Esophagus squamous epithelium (tissue), 5 donors: ENCODE measurements around the gene DNAAF5. TPM values are rescaled to one million over a fixed set of nuclear protein-coding genes. Genes with fewer than 3 reads are reported as not detected.

Experiments
- DNase-seq: peaks from one replicate; lab custom pipeline; 2025; lab: John Stamatoyannopoulos, UW
- H3K27ac ChIP-seq, 4 donors: fragments of 200-600 bp; sonication (generic); one replicate each; pipeline ENCODE4 v1.5.1; 2016 to 2019; ENCODE audit warnings: mild to moderate bottlenecking in 1 of 4
- H3K27me3 ChIP-seq, 4 donors: fragments of 200-600 bp; sonication (generic); 1 replicate in 3 of 4; 2 replicates in 1 of 4; pipeline versions ENCODE4 v1.5.1 to v1.6.0; 2017 to 2021; ENCODE audit warnings: antibody characterized with exemption in 1 of 4
- H3K36me3 ChIP-seq, 3 donors: fragments of 200-600 bp; sonication (generic); one replicate each; pipeline ENCODE4 v1.5.1; 2016 to 2019
- H3K4me1 ChIP-seq, 3 donors: fragments of 200-600 bp; sonication (generic); one replicate each; pipeline ENCODE4 v1.5.1; 2017 to 2019
- H3K4me3 ChIP-seq, 4 donors: fragments of 200-600 bp; sonication (generic); 1 replicate in 3 of 4; 2 replicates in 1 of 4; pipeline ENCODE4 v1.5.1; 2016 to 2019; ENCODE audit warnings: mild to moderate bottlenecking in 2 of 4, moderate library complexity in 1 of 4
- H3K9me3 ChIP-seq, 3 donors: fragments of 200-600 bp; sonication (generic); one replicate each; pipeline ENCODE4 v1.5.1; 2016 to 2019
- POLR2A ChIP-seq, 4 donors: fragments of 450-650 bp; IDR thresholded peaks; one replicate each; pipeline ENCODE4 v1.6.1; 2017; ENCODE audit warnings: antibody characterized with exemption in 4 of 4, mild to moderate bottlenecking in 4 of 4, moderate library complexity in 3 of 4
- WGBS, 2 donors: methylation state at CpG; one replicate each; pipeline ENCODE4 v1.1.5; 2018; 5-methylcytosine and 5-hydroxymethylcytosine counted together
- intact Hi-C: fragments of 100-400 bp; cut with DNase I; formaldehyde crosslinking; loops from one replicate; pipeline ENCODE4 v1.15.0; 2022
- total RNA-seq, 4 donors: library from RNA; depleted of rRNA; stranded (reverse); fragments of >200 nt; gene quantifications; one replicate each; pipeline ENCODE4 v1.1.0, GENCODE V29; 2016
- TF ChIP-seq, protein P1 (sequence below), 6 experiments: fragments of 450-650 bp in 4 of 6; fragments of 200-600 bp in 2 of 6; sonication (generic) in 2 of 6; IDR thresholded peaks; one replicate each; pipeline ENCODE4 v1.5.1; 2016 to 2019; ENCODE audit warnings: antibody characterized with exemption in 6 of 6, mild to moderate bottlenecking in 4 of 6, moderate library complexity in 4 of 6
- donor health status: DM: yes; HTN: yes; CAD: no.

The DNAAF5 gene
- total RNA-seq, 4 donors from 2014 or later: 23.7 to 30.1 (median 28.2) TPM

DNA sequence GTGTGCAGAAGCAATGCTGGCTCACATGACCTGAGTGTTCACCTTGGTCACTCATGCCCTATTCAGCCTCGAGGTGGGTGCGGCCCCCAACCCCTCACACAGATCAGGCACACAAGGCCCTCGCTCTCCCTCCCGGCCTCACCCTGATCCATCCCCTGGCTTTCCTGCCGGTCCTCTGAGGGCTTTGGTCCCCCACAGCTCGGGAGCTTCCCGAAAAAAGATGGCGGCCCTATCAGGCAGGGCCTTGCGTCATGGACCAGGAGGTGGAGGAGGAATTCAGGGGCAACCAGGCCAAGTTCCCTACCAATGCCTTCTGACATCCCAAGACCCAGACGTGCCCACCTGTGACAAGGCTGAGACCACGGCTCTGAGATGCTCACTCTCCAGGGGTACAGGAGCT lies 43.7 kb upstream of the DNAAF5 start:
- intact Hi-C loops: no loop called here
- no peak for DNase-seq
- Histone ChIP-seq H3K27ac (no peak overlapping the region), H3K9me3 (peaks cover 0 to 27% (median 15%) of the 10 kb centered on the region in 3 donors), H3K27me3 (no peaks in the 10 kb centered on the region), H3K4me1 (no peaks in the 10 kb centered on the region), H3K36me3 (peaks cover 0 to 38% (median 0%) of the 10 kb centered on the region in 3 donors), H3K4me3 (no peak overlapping the region)
- WGBS, 2 donors: 98 to 100% methylated on average over 2 to 7 of the region's 11 CpGs
- TF ChIP-seq, protein P1, sequence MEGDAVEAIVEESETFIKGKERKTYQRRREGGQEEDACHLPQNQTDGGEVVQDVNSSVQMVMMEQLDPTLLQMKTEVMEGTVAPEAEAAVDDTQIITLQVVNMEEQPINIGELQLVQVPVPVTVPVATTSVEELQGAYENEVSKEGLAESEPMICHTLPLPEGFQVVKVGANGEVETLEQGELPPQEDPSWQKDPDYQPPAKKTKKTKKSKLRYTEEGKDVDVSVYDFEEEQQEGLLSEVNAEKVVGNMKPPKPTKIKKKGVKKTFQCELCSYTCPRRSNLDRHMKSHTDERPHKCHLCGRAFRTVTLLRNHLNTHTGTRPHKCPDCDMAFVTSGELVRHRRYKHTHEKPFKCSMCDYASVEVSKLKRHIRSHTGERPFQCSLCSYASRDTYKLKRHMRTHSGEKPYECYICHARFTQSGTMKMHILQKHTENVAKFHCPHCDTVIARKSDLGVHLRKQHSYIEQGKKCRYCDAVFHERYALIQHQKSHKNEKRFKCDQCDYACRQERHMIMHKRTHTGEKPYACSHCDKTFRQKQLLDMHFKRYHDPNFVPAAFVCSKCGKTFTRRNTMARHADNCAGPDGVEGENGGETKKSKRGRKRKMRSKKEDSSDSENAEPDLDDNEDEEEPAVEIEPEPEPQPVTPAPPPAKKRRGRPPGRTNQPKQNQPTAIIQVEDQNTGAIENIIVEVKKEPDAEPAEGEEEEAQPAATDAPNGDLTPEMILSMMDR (IDR thresholded peaks at IDR 0.05): no peak
- no peak for TF ChIP-seq POLR2A (IDR thresholded peaks at IDR 0.05)

DNA sequence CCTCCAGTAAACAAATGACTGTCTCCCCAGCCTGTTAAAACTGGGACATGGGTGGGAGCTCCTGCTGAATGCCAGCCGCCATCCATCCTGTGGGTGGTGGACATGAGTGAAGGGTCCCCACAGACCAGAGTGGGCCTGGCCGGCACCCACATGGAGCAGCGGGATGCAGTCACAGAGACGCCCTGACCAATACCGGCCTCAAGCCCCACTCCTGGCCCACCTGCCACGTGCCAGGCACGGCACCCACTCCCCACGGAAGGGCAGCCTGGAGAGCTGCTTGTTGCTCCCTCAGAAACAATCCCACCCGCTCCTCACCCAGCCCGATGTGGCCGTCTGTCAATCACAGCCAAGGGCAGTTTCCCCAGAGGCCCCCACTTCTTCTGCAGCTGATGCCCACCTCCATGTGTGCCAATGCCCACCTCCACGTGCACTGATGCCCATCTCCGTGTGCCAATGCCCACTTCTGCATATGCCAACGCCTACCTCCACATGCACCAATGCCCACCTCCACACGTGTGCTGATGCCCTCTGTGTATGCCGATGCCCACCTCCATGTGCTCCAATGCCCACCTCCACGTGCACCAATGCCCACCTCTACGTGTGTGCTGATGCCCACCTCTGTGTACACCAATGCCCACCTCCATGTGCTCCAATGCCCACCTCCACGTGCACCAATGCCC lies 42.8 kb upstream of the DNAAF5 start:
- Histone ChIP-seq H3K27me3 (no peaks in the 10 kb centered on the region), H3K36me3 (peaks cover 0 to 36% (median 0%) of the 10 kb centered on the region in 3 donors), H3K9me3 (peaks cover 0 to 32% (median 21%) of the 10 kb centered on the region in 3 donors), H3K4me3 (no peak overlapping the region), H3K27ac (no peak overlapping the region), H3K4me1 (no peaks in the 10 kb centered on the region)
- no peak for TF ChIP-seq POLR2A (IDR thresholded peaks at IDR 0.05)
- TF ChIP-seq, protein P1 (IDR thresholded peaks at IDR 0.05): no peak
- WGBS, 2 donors: 90 to 91% methylated on average over 12 to 16 of the region's 19 CpGs
- intact Hi-C loops: no loop called here
- DNase-seq: no peak

DNA sequence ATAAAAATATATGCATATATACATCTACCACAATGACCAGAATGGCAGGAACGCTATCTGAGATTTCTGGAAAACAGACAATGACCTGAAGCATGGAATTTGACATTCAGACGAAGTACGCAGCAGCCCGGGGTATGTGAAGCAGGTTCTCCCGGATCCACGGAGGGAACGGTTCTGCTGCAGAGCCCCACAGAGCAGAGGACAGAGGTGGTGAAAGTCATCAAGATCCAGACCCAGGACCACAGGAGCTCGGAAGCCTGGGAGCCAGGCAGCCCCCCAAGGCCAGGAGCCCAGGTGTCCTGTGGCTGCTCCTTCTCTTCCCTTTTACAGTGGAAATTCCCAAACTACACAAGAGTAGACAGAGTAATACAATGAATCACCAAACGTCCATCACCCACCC lies 42.1 kb upstream of the DNAAF5 start:
- no peaks in the 10 kb centered on the region for H3K4me1 ChIP-seq
- no peak for DNase-seq
- no peak overlapping the region for H3K27ac ChIP-seq
- peaks cover 0 to 40% (median 28%) of the 10 kb centered on the region in 3 donors for H3K9me3 ChIP-seq
- TF ChIP-seq, protein P1 (IDR thresholded peaks at IDR 0.05): no peak
- no peak for TF ChIP-seq POLR2A (IDR thresholded peaks at IDR 0.05)
- no peaks in the 10 kb centered on the region for H3K27me3 ChIP-seq
- H3K4me3 ChIP-seq: no peak overlapping the region
- intact Hi-C loops: no loop called here
- WGBS, 2 donors: 90 to 94% methylated on average over 9 of the region's 9 CpGs
- peaks cover 0 to 36% (median 0%) of the 10 kb centered on the region in 3 donors for H3K36me3 ChIP-seq

DNA sequence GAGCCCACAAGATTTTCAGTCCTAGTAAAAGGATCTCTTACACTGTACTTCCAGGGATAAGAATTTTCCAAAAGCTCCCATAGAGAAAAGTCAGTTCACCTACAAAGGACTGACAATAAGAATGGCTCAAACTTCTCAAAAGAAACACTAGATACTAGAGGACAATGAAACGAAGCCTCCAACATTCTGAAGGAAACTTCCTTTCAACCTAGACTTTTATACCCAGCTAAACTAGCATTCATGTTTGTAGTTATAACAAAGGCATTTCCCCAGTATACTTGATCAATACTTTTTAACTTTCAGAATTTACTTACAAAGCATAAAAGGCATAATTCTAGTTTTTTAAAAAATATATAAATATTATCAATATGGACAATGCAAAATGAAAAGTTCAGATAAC lies 41.0 kb upstream of the DNAAF5 start:
- WGBS, 2 donors: 88 to 96% methylated on average over 1 of the region's 1 CpG
- intact Hi-C loops: no loop called here
- no peak for TF ChIP-seq POLR2A (IDR thresholded peaks at IDR 0.05)
- TF ChIP-seq, protein P1 (IDR thresholded peaks at IDR 0.05): no peak
- H3K27me3 ChIP-seq: no peaks in the 10 kb centered on the region
- no peak for DNase-seq
- H3K4me3 ChIP-seq: no peak overlapping the region
- H3K36me3 ChIP-seq: peaks cover 0 to 34% (median 0%) of the 10 kb centered on the region in 3 donors
- H3K4me1 ChIP-seq: no peaks in the 10 kb centered on the region
- no peak overlapping the region for H3K27ac ChIP-seq
- H3K9me3 ChIP-seq: peaks cover 0 to 42% (median 28%) of the 10 kb centered on the region in 3 donors

DNA sequence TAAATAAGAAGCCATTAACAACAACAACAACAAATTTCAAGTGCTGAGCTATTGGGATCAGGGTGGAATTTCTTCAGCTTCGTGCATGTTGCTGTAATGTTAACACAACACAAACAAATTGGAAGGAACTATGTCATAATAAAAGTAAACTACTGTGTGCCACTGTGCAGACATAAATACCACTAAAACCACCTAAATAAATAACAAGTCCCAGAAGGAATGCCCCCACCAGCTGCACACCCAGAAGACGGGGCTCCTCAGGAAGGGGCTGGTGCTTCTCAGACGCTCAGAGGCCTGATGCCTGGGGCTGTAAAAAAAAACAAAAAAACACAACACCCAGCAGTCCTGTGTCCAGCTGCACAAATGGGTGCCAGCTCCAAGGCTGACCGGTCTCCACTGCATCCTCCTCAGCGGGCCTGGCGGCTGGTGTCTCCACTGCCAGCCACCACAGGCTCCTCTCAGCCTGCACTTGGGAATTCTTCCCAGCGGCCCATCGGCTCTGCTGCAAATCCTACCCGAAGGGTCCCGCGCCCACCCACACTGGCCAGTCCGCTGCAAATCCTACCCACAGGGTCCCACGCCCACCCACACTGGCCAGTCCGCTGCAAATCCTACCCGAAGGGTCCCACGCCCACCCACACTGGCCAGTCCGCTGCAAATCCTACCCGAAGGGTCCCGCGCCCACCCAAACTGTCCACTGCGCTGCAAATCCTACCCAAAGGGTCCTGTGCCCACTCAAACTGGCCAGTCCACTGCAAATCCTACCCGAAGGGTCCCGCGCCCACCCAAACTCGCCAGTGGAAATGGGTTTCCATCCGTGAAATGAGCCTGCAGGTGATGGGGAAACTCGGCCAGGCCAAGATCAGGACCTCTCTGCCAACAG lies 35.8 kb upstream of the DNAAF5 start:
- no peak for DNase-seq
- Histone ChIP-seq H3K36me3 (peaks cover 0 to 21% (median 0%) of the 10 kb centered on the region in 3 donors), H3K4me3 (no peak overlapping the region), H3K9me3 (peaks cover 0 to 36% (median 25%) of the 10 kb centered on the region in 3 donors), H3K27me3 (no peaks in the 10 kb centered on the region), H3K4me1 (no peaks in the 10 kb centered on the region), H3K27ac (no peak overlapping the region)
- intact Hi-C loops: no loop called here
- TF ChIP-seq, protein P1 (IDR thresholded peaks at IDR 0.05): no peak
- TF ChIP-seq POLR2A (IDR thresholded peaks at IDR 0.05): no peak
- 89 to 97% methylated on average over 3 to 13 of the region's 27 CpGs for WGBS, 2 donors
